Large intestine (tissue), 3 donors: ENCODE results near the gene INPP4A. TPM values are rescaled to one million over a fixed set of nuclear protein-coding genes. Genes with fewer than 3 reads are reported as not detected.

Experiments used
- DNase-seq, 2 donors: peaks; one replicate each; pipeline versions ENCODE4 v3.0.0 to v3.0.0-alpha.2; 2013
- H3K27ac ChIP-seq: one replicate; pipeline ENCODE4 v1.5.1; 2013; ENCODE audit warnings: low read length
- H3K27me3 ChIP-seq: 2 replicates; pipeline ENCODE4 v1.6.1; 2013; ENCODE audit warnings: low read length; ENCODE audit not compliant: control insufficient read depth, insufficient read depth
- H3K36me3 ChIP-seq: 2 replicates; pipeline ENCODE4 v1.6.1; 2013; ENCODE audit warnings: low read length; ENCODE audit not compliant: control insufficient read depth, insufficient read depth
- H3K4me1 ChIP-seq: one replicate; pipeline ENCODE4 v1.6.1; 2013; ENCODE audit warnings: low read length; ENCODE audit not compliant: control insufficient read depth, insufficient read depth
- H3K4me3 ChIP-seq: one replicate; pipeline ENCODE4 v1.5.1; 2013; ENCODE audit warnings: low read length
- H3K9me3 ChIP-seq: one replicate; pipeline ENCODE4 v1.6.1; 2013; ENCODE audit warnings: mild to moderate bottlenecking, low read depth, low read length, moderate library complexity; ENCODE audit not compliant: control insufficient read depth
- WGBS: methylation state at CpG from one replicate; pipeline ENCODE4 v1.1.5; 2013; ENCODE audit warnings: low lambda C conversion rate; ENCODE audit not compliant: insufficient coverage; 5-methylcytosine and 5-hydroxymethylcytosine counted together
- polyA plus RNA-seq: library from polyadenylated mRNA; unstranded; fragments of 120-200 nt; gene quantifications from one replicate; pipeline ENCODE4 v1.2.1, GENCODE V29; 2013

INPP4A gene
- polyA plus RNA-seq, 1 donor: 13.6 TPM

DNA sequence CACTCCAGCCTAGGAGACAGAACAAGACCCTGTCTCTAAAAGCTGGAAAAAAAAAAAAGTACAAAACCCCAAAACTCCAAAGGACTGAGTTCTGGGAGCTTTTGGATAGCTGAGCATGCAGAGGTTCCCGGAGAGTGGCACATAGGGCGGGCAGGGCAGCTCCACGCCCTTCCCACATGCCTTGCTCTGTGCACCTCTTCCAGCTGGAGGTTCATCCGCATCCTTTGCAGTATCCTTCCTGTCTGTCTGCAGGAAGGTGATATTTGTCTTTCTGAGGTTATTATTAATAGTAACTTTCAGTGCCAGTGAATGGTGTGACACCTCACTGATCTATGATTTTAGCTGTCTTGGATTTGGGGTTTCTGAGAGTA is 70.2 kb downstream of the INPP4A start:
- no peaks in the 10 kb centered on the region for H3K9me3 ChIP-seq
- H3K4me3 ChIP-seq: no peak overlapping the region
- peaks cover under 1% of the 10 kb centered on the region for H3K36me3 ChIP-seq
- no peak overlapping the region for H3K27ac ChIP-seq
- no peaks in the 10 kb centered on the region for H3K4me1 ChIP-seq
- no CpG with 5 or more reads among the region's 4 CpGs for WGBS
- H3K27me3 ChIP-seq: no peaks in the 10 kb centered on the region
- DNase-seq: no peak

DNA sequence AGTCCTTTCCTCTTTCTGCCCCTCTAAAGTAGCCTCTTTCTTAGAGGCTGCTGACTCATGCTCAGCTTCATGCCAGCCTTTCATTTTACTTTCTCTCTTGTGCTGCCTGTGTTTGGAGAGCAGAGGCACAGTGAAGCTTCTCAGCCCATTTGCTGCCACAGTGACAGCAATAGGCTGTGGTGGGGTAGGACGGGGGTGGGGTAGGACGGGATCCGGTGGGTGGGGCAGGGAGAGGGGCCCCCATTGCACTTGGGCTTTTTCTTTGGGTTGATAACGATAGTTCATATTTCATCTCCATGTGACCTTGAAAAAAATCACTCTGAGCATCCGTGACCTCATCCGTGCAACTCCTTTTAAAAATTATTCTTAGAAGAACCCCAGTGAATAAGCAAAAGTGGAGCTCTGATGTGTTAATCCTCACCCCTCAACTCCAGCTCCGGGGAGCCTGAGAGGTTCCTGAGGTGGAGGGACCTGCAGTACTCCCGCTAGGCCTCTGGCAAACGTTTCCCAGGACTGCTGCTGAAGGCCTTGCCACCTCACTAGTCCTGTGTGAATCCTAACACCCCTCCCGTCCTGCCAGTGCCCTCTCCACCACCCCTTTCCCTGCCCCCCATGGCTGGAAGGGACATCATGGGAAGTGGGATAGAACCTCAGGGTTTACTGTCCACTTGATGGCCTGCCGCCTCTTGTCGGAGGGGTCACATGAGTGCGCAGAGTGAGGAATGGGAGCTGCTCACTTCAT is 70.8 kb downstream of the INPP4A start:
- DNase-seq: no peak
- Histone ChIP-seq H3K4me3 (no peak overlapping the region), H3K4me1 (no peaks in the 10 kb centered on the region), H3K36me3 (peaks cover 4% of the 10 kb centered on the region), H3K27ac (no peak overlapping the region), H3K27me3 (no peaks in the 10 kb centered on the region), H3K9me3 (no peaks in the 10 kb centered on the region)
- no CpG with 5 or more reads among the region's 13 CpGs for WGBS

DNA sequence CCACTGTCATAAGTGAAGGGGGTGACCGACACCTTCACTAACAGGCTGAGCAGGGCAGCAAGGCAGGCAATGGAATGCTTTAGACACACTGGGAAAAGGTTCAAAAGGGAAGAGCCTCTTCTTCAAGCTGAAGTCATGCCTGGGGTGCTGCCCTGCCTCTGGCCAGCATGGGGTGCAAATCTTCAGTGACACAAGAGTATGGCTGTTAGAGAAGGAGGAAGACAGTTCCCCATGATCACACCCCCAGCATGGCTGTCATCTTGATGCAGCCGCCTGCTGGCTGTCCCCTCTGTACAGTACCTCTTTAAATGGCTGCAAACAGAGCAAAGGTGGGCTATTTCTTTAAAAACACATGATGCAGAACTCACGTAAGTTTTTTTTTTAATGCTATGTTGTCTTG is 71.9 kb downstream of the INPP4A start:
- Histone ChIP-seq H3K27me3 (no peaks in the 10 kb centered on the region), H3K4me3 (no peak overlapping the region), H3K4me1 (no peaks in the 10 kb centered on the region), H3K9me3 (no peaks in the 10 kb centered on the region), H3K36me3 (peaks cover 12% of the 10 kb centered on the region), H3K27ac (no peak overlapping the region)
- WGBS: no CpG with 5 or more reads among the region's 3 CpGs
- DNase-seq: no peak

DNA sequence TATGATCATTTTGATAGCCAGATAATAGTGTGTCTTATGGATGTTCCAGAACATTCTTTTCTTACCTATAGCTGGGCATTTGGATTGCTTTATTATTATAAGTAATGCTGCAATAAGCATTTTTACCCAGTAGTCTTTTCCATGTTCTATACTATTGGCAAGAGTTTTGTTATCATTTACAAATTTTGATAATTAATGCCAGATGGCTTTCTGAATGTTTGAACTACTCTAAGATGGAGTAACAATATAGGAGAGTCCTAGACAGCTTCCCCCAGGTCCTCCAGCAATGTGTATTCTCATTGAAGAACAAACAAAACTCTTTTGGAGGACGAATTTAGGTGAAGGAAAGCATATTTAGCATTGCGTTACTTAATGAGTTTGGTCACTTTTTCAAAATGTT is 73.0 kb downstream of the INPP4A start:
- Histone ChIP-seq H3K4me3 (no peak overlapping the region), H3K27me3 (no peaks in the 10 kb centered on the region), H3K27ac (no peak overlapping the region), H3K9me3 (no peaks in the 10 kb centered on the region), H3K4me1 (no peaks in the 10 kb centered on the region), H3K36me3 (peaks cover 12% of the 10 kb centered on the region)
- DNase-seq: no peak
- WGBS: 86% methylated on average over 1 of the region's 2 CpGs

DNA sequence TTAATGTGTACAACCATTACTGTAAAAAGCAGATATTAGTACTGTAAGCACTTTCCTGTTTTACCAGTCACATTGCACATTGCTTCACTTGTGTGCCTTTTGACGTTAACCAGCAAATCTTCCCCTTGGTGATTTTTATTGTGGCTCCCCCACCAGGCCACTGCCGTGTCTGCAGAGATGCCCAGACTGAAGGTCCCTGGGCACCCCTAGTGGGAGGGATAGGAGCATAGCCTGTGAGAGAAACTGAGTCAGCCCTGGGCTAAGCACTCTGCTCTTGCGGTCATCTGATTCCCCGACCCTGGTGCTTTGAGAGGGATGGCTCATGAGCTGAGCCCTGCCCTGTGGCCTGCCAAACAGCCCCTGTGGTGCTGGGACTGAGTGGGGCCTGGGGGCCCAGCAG is 73.4 kb downstream of the INPP4A start:
- Histone ChIP-seq H3K4me3 (no peak overlapping the region), H3K4me1 (no peaks in the 10 kb centered on the region), H3K36me3 (peaks cover 12% of the 10 kb centered on the region), H3K27ac (no peak overlapping the region), H3K9me3 (no peaks in the 10 kb centered on the region), H3K27me3 (no peaks in the 10 kb centered on the region)
- no peak for DNase-seq
- no CpG with 5 or more reads among the region's 4 CpGs for WGBS

DNA sequence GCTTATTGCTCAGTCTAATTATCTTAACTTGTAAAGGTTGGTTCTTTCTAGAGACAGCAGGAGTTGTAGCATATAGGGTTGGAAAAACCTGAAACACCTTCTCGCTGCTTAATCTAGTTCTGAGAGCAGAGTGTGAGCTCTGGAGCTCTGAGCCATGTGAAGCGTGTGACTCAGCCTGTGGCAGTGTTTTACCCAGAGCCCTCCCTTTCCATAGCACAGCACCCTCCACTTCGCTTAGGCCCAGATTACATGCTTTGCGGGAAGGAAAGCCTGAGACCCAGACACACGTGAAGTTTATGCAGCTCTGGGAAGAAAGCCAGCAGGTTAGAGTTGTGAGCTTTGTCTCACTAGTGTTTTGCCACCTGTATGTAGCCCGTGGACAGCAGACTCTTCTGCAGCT is 74.5 kb downstream of the INPP4A start:
- Histone ChIP-seq H3K9me3 (no peaks in the 10 kb centered on the region), H3K27me3 (no peaks in the 10 kb centered on the region), H3K4me1 (no peaks in the 10 kb centered on the region), H3K36me3 (peaks cover 12% of the 10 kb centered on the region), H3K27ac (no peak overlapping the region), H3K4me3 (no peak overlapping the region)
- WGBS: 80% methylated on average over 1 of the region's 6 CpGs
- DNase-seq: no peak

DNA sequence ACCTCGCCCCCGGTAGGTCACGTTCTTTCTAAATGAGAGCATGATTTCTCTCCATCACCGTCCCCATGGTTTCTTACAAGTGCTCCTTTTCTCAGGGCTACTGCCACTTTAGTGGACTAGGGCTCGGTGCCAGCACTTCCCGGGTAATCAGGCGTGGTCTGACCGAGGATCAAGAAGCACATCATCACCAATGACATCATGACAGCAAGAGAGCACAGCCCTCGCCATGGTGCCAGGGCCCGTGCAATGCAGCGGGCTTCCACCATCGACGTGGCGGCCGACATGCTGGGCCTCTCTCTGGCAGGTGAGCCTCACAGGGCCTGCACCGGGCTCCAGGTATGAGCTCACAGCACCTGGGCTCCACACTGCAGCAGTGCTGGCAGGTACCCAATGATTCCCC is 75.2 kb downstream of the INPP4A start:
- H3K9me3 ChIP-seq: no peaks in the 10 kb centered on the region
- H3K27me3 ChIP-seq: no peaks in the 10 kb centered on the region
- H3K4me1 ChIP-seq: no peaks in the 10 kb centered on the region
- no peak overlapping the region for H3K27ac ChIP-seq
- H3K4me3 ChIP-seq: no peak overlapping the region
- peaks cover 12% of the 10 kb centered on the region for H3K36me3 ChIP-seq
- no CpG with 5 or more reads among the region's 16 CpGs for WGBS
- DNase-seq: no peak

DNA sequence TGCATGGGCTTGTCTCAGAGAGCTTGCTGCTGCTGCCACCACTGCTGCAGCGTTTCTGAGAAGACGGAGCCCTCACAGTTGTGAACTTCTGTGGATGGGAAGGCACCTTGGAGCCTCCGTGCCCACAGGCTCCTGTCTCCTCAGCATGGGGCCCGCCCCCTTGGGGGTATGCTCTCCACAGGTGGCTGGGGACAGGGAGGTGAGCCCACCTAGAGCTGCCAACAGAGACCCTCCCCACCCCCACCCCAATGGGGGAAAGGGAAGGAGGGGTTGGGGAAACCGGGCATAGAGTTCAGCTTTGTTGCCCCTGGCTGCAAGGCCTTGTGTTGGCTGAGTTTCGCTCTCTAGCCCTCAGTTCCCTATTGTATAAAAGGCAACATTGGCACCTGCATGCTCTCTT is 76.1 kb downstream of the INPP4A start:
- Histone ChIP-seq H3K9me3 (no peaks in the 10 kb centered on the region), H3K27me3 (no peaks in the 10 kb centered on the region), H3K4me1 (no peaks in the 10 kb centered on the region), H3K36me3 (peaks cover 12% of the 10 kb centered on the region), H3K27ac (no peak overlapping the region), H3K4me3 (no peak overlapping the region)
- DNase-seq: no peak
- WGBS: no CpG with 5 or more reads among the region's 6 CpGs

DNA sequence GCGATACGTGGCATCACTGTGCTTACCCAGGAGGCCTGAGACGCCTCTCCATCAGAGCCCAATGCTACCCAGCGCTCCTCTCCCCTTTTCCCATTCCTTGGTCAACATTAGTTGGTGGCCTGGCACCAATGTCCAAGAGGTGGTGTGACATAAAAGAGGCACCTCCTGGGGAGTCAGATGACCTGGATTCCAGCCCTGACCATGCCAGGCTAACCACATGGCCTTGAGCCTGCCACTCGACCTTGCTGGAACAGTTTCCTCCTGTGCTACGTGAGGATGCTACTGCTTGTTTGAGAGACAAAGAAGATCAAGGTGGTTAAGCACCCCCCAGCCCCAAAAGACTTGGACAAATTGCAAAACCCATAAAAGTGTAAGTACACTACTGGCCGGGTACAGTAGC is 76.6 kb downstream of the INPP4A start:
- Histone ChIP-seq H3K4me1 (no peaks in the 10 kb centered on the region), H3K4me3 (no peak overlapping the region), H3K9me3 (no peaks in the 10 kb centered on the region), H3K36me3 (peaks cover 12% of the 10 kb centered on the region), H3K27ac (no peak overlapping the region), H3K27me3 (no peaks in the 10 kb centered on the region)
- DNase-seq: no peak
- no CpG with 5 or more reads among the region's 7 CpGs for WGBS

DNA sequence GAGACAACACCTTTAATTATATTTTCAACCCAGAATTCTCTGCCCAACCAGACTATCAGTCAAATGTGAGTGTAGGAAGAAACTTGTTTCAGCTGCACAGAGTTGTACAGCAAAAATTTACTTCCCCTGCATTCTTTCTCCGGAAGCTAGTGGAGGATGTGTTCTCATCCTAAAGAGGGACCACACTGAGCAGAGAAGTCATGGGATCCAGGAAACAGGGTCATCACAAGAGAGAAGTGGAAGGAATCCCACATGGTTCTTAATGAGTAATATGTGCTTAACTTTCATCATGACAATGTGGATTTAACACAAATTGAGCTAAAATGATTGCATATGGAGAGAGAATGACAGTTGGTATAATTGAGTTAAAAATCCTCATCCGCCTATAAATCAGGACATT is 78.2 kb downstream of the INPP4A start:
- WGBS: 83% methylated on average over 1 of the region's 2 CpGs

DNA sequence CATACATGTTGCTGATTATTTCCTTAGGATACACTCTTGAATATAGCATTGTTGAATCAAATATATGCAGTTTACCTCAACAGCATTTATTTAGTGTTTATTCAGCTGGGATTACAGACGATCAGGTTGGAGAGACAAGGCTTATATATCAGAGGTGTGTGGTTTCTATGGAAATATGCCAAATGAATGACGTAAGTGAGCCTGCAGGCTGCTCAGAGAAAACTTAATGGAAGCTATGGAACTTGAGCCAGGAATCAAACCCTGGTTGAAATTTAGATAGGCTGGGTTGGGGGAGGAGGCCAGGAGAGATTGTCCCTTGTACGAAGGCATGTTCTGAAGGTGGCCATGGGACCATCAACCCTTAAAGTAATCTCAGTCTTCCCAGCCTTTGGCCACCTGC is 79.5 kb downstream of the INPP4A start:
- no peaks in the 10 kb centered on the region for H3K4me1 ChIP-seq
- H3K36me3 ChIP-seq: peaks cover 12% of the 10 kb centered on the region
- H3K4me3 ChIP-seq: no peak overlapping the region
- WGBS: 100% methylated on average over 1 of the region's 3 CpGs
- no peaks in the 10 kb centered on the region for H3K27me3 ChIP-seq
- H3K27ac ChIP-seq: no peak overlapping the region
- H3K9me3 ChIP-seq: no peaks in the 10 kb centered on the region
- DNase-seq: no peak

More for the DNA sequence above, 78.2 kb downstream of the INPP4A start:
- H3K4me3 ChIP-seq: no peak overlapping the region
- no peak for DNase-seq
- H3K27me3 ChIP-seq: no peaks in the 10 kb centered on the region
- H3K36me3 ChIP-seq: peaks cover 12% of the 10 kb centered on the region
- H3K4me1 ChIP-seq: no peaks in the 10 kb centered on the region
- no peaks in the 10 kb centered on the region for H3K9me3 ChIP-seq
- no peak overlapping the region for H3K27ac ChIP-seq
